ENCODE data around the gene ZNF608.

The ZNF608 gene

GRCh38 chr5:124745928-124746915 is at the start of gene ZNF608:
Gene ZNF608, minus strand, starts transcription at chr5:124746639. Its CDS starts 1,650 bp downstream, at chr5:124744989.
- DNase-seq, result no peak

DNA sequence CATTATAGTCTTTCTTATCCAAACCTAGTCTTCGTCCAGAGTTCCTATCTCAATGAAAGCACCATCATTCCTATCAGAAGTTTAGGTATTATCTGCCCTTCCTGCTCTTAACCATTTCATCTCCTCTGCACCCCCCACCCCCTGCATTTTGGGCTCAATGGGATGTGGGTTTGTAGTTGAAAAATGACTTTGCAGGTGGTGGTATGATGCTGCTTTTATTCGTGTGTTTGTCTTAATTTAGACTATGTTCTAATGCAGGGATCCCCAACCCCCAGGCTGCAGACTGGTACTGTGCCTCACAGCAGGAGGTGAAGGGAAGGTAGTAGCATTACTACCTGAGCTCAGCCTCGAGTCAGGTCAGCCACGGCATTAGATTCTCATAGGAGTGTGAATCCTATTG is 49.4 kb upstream of the ZNF608 start:
- no peak for DNase-seq

DNA sequence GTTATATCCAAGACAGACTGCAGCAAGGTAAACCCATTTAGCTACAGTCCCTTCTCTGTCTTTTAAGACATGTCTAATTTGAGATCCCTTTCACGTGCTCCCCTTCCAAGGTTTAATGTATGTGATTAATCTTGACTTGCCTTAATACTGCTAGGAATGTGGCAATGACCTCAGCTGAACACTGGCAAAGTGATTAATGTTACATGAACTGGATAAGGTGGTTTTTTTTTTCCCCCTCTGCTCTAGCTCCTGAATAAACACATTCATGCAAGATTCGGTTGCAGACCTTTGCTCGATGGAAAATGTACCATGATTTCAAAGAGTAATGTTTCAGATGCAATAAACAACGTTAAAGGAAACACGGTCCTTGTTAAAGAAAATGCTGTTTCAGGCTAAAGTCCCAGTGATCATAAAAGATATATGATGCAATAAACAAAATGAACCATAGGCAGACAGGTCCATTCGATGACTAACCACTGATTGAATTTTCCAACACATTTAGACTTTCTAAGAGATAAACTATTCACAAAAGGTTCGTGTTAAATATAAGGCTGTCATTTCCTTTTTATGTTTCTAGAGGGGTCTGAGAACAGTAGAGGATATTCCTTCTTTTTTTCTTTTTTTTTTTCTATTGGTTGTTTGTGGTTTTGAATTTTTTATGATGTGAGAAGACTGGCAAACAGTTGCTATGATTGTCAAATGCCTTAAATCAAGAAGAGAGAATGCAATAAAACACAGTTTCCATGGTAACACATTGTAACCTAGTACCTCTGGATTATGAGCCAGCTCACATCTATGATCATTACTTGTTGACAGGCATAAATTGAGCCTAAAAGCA is 44.7 kb upstream of the ZNF608 start:
- no peak for DNase-seq

DNA sequence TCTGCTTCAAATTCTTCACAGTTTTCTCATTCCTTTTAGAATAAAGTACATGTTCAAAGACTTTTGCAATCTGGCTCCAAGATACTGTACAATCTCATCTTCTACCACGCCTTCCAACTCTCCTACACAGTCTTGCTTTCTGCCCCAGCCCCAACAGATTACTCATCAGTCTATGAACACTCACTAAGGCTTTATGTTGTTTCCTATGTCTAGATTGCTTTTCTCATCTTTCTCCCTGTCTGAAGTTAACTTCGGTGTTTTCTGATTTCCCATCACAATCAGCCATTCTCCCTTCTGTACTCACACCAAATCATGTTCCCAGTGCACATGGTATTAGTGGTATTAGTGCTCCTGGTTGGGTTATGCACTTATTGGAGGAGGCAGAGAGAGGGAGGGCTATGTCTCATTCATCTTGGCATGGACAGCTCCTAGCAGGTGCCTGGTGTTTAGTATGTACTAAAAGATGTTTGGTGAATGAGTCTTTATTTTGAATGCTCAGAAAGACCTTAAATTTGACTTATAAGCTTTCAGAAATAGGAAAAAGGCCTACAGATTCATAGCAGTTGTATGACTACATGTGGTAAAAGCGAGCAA is 44.0 kb upstream of the ZNF608 start:
- DNase-seq, result no peak

DNA sequence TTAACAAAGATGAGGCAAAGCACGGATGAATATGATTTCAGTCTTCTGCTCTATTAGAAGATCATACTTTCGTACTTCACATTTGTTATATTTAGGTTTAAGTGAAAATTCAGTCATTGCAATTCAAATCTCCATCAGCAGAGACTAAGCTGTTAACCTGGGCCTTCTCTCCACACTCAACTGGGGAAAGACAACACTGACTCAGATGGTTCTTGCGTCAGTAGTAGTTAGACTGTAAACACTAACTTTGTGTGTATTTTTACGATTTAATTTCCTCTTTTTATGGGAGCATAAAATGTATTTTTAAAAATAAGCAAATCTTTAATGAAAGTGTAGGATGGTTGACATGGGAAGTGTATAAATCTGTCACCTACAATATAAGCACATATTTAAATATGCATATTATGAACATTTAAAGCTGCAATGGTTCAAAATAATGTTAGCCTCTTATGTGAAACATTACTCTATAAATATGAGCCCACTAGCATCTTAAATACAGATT is 42.7 kb upstream of the ZNF608 start:
- no peak for DNase-seq

DNA sequence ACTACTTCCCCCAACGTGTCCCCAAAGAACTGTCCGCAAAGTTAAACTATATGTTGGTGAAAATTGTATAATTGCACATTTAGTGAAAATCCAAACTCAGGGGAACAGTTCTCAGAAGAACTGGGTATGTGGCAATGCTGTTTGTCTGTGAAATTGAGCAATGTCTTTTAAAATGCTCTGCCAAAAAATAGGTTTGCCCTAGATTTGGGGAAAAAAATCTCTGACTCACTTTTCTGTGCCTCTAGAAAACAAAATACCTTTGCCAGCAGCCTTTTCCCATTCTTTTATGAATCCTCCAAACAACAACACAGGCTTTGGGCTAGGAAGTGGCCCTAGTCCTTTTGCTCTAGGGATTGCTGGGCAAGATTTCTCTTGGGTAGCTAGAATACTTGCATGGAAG is 37.4 kb upstream of the ZNF608 start:
- no peak for DNase-seq

- no peak for DNase-seq
These were observed 36.8 kb upstream of the ZNF608 start for GRCh38 chr5:124783285-124783684.

DNA sequence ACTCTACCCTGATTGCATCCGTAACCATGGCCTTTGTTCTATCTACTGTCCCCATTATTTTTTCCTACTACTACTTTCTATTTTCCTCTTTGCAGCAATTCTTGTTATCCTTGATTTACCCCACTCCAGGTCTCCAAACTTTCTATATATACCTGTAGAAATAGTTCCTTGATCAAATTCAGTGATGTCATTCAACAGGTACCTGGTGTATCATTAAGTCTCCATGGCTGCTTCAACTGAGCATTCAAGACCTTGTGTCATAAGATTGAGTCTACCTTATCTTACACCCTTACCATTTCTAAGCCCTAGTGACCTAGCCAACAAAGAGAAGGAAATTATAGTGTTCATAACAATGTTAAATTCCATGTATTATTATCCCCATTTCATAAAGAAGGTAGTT is 35.8 kb upstream of the ZNF608 start:
- no peak for DNase-seq

DNA sequence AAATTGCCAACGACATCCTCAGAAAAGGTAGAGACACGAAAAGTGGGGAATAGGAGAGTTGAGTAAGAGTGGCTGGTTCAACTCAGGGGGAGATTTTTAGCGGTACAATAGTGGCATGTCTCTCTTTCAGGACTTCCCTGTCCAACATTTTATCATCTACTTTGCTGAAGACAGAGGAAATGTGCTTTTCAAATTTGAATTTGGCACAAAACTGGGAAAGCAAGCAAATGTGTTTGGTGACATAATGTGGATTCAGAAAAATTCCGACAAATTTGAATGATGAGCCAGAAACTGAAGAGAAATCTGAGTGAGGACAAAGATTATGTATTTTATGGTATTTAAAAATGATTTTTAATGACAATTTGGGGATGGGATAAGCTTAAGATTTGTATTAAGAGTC is 33.6 kb upstream of the ZNF608 start:
- DNase-seq, result no peak

DNA sequence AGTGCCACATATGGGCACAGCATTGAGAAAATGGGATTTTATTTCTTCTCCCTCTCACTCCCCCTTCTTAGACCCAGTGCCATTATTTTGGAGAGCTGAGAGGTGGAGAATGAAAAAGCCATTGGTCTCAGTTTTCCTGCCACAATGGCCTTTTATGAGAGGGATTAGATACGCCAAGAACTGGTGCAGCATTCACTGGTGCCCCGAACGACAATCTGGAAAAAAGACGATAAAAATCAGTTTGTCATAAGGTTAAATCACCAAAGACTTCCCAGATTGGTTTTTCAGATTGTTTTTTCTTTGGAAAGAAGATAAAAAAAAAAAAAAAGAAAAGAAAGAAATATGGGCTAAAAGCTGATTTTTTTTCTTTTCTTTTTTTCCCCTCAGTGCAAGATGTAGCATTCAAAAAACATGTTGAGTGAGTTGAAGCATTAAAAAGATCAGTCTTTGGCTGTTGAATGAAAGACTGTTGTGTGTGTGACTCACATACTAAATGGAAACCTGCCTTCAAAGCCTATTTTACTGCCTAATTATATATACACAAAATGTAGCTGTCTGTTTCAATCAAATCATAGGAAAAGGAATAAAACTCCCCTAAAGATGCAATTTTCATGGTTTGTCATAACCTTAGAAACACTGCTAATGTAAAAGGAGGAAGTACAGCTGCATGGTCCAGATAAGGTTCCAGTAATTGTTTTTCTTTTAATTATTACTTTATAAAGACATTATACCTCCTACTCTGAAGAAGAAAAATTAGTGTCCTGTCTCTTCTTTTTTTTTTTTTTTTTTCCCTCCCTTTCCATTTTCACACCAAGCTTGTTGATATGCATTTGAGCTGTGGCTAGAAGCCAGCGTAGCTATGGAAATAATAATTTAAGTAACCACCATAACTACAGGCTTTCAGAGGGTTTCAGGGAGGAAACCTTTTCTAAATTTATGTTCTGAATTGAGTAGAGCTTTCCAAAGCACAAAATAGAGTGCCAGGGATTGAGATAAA is 27.2 kb upstream of the ZNF608 start:
- DNase-seq, result no peak

DNA sequence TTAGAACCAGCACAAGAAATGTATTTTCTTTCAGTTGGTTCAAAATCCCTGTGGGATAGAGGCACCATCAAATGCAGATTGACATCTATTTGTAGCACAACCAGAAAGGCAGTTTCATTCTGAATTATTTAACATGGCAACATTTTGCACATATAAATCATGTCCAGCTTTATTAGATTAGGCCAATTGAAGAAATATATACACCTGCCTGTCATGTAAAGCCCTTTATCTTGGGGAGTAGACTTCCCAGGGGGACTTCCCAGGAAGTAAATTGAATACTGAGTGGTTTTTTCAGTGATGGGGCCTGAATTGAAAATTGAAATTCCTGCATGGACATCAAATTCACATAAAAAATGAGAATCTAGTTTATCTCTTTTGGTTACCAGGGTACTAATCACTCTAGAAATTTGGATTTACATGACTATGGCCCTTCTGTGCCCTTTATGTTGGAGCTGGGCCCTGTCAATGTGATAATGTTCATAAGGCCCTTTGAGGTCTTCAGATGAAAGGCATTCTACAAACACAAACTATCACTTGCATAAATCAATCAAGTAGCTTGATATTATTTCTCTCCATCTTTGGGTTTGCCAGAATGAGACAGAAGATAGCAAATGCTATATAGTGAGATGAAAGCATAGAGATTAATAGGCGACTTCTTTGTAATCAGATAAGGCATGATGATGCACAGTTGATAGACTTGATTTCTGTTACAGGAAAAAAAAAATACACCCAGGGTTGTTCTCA is 26.2 kb upstream of the ZNF608 start:
- DNase-seq, result no peak

- no peak for DNase-seq
These were observed 25.3 kb upstream of the ZNF608 start for GRCh38 chr5:124771761-124772160.

- no peak for DNase-seq
These were observed 18.7 kb upstream of the ZNF608 start for GRCh38 chr5:124764992-124765611.

- no peak for DNase-seq
These were observed 18.1 kb upstream of the ZNF608 start for GRCh38 chr5:124764585-124764984.

DNA sequence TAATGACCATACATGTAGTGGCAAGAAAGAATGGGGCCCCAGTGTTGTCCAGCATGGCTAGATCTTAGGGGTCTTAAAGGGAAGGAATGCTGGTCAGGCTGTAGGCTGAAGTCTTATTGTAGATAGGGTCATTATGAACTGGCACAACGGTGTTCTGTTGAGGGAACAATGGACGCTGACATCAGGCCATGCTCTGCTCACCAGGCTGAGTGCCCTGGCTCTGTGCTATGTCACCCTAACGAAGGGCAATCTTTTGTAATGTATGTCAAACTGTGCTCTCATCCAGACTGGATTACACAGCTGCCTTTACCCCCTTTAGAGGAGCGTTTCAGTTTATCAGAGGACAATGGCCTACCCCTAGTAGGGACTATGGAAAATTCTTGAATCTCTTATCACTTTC is 14.6 kb upstream of the ZNF608 start:
- DNase-seq, result no peak

DNA sequence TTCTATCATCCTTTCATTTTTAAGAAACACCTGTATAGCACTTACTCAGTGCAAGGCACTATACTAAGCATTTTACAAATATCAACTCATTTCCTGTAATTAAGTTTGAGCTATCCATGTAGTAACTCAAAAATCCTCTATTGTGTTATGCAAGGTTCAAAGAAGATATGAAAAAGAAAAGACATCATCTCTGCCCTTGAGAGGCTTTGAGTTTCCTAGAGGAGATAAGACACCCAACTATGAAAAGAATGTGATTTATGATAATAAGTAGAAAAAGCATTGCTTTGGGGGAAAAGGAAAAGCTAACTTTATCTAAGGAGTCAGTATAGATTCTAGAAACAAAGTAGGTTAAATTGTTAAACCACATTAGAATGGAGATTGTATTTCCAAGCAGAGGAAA is 14.2 kb upstream of the ZNF608 start:
- no peak for DNase-seq

DNA sequence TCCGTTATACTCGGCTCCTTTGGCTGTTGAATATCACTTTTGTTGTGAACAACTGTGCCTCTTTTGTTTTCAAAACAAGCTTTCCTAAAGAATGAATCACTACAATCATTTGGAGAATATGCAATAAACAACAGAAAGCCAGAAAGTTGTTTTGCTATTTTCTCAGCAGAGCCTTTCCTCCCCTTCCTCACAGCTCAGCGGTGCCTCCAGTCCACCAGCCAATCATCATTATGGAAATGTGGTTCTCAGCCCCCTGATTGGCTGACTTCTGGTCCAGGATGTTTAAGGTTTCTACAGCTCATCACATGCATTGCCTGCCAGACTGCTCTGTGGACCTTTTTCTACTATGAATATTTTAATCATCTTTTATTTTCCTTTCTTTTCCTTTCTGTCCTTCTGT is 9.1 kb upstream of the ZNF608 start:
- DNase-seq, result no peak

DNA sequence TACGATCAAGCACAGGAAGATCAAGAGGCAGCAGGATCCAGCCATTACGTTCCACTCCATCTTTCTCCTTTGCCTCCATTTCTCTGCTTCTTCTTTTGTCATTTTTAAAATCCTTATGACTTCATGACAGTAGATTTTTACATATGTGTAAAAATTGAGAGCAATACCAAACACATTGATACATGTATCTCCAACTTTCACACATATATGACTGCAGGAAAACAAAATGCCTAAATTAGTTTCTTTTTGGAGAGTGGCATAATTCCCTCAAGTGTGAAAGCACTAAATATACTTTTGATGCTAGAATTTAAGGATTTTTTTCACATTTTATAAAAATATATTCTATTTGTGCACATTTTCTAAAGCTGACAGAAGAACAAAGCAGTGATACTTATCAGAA is 8.6 kb upstream of the ZNF608 start:
- DNase-seq, result no peak

DNA sequence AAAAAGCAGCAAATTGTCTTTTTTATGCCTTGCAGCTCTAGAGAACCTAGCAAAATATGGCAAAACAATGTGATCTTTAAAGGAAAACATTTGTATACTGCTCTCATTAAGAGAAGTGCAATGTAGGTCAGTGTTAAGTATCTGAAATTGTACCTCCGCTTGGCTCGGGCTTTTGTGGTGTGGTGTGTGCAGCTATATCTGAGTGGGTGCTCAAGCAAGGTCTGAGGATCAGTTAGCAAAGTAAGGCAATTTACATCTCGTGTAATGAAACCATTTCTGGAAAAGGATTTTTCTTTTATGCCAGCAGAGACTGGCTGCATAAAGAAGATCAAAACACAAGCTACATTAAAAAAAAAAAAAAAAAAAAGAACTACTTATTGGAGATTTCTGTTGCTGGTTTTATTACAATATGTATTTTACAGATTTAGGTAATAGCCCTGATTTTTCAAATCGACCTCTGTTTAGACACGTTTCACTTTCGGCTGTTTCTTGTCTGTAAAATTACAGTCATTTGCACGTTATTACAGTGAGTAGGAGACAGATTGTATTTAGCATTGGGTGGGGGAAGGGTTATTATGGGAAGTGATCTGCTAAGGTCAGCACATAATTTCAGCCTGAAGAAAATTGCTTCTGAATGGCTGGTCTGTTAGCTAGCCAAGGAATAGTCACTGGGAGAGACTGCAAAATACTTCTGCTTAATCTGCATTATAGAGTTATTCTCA is 7.9 kb upstream of the ZNF608 start:
- DNase-seq, result no peak
